Adrenal gland (tissue), 12 donors: ENCODE data around the gene PRDX5. TPM values are rescaled to one million over a fixed set of nuclear protein-coding genes. Genes with fewer than 3 reads are reported as not detected.

Experiments used
- DNase-seq, 7 donors: peaks; one replicate each; pipeline ENCODE4 v3.0.0-alpha.2; 2019 to 2020
- H3K27ac ChIP-seq, 5 donors: fragments of 200-600 bp; sonication (generic) in 4 of 5; 1 replicate in 3 of 5; 2 replicates in 2 of 5; pipeline versions ENCODE4 v1.5.1 to v1.8.0; 2016 to 2020; ENCODE audit warnings: mild to moderate bottlenecking in 1 of 5
- H3K27me3 ChIP-seq: fragments of 200-600 bp; 2 replicates; pipeline ENCODE4 v1.8.0; 2021
- H3K36me3 ChIP-seq, 2 donors: fragments of 200-600 bp; replicated peaks in 1 of 2; 1 replicate in 1 of 2; 2 replicates in 1 of 2; pipeline versions ENCODE4 v1.5.1 to v1.8.0; 2018 to 2022
- H3K4me1 ChIP-seq, 2 donors: fragments of 200-600 bp; replicated peaks in 1 of 2; 1 replicate in 1 of 2; 2 replicates in 1 of 2; pipeline versions ENCODE4 v1.5.1 to v1.8.0; 2018 to 2021
- H3K4me3 ChIP-seq, 4 donors: fragments of 200-600 bp; sonication (generic) in 3 of 4; one replicate each; pipeline ENCODE4 v1.5.1; 2016 to 2018
- H3K9me3 ChIP-seq, 3 donors: fragments of 200-600 bp; sonication (generic) in 1 of 3; replicated peaks in 1 of 3; 1 replicate in 2 of 3; 2 replicates in 1 of 3; pipeline versions ENCODE4 v1.5.1 to v1.8.0; 2016 to 2021
- POLR2A ChIP-seq, 2 donors: fragments of 450-650 bp; IDR thresholded peaks; one replicate each; pipeline ENCODE4 v1.6.1; 2017; ENCODE audit warnings: antibody characterized with exemption in 2 of 2, mild to moderate bottlenecking in 2 of 2, moderate library complexity in 1 of 2
- WGBS, 4 donors: extraction: QIAGEN DNeasy Blood & Tissue Kit in 2 of 4; methylation state at CpG; one replicate each; pipeline versions ENCODE4 v1.1.5 to v1.1.7; 2013 to 2017; 5-methylcytosine and 5-hydroxymethylcytosine counted together
- intact Hi-C, 2 donors: fragments of 100-400 bp; cut with DNase I; formaldehyde crosslinking; loops; one replicate each; pipeline versions ENCODE4 v1.14.1 to v1.15.0; 2022 to 2023
- polyA plus RNA-seq, 3 donors: library from polyadenylated mRNA; stranded (reverse); fragments of 200-250 nt in 2 of 3; fragments of 350-450 nt in 1 of 3; fragmentation: Illumina TruSeq in 1 of 3; extraction: RNeasy Lipid Tissue Mini Kit (QIAGEN cat#74804) in 1 of 3; gene quantifications; one replicate each; pipeline ENCODE4 v1.2.3, GENCODE V29; 2013 to 2014
- total RNA-seq, 9 donors: library from RNA; depleted of rRNA in 4 of 9; stranded (reverse); fragments of >200 nt in 4 of 9; fragments of 120-200 nt in 1 of 9; fragmentation: NEBNext Ultra II Directional in 1 of 9; extraction: Animal tissue kit (Norgen Biotek cat#: 25700) in 1 of 9; gene quantifications; one replicate each; pipeline versions ENCODE4 v1.1.0 to v1.2.4, GENCODE V29; 2013 to 2023
- TF ChIP-seq, protein P1 (sequence below), 6 experiments: fragments of 450-650 bp in 4 of 6; fragments of 200-600 bp in 2 of 6; sonication (generic) in 1 of 6; IDR thresholded peaks; 1 replicate in 5 of 6; 2 replicates in 1 of 6; pipeline versions ENCODE4 v1.5.1 to v1.8.0; 2016 to 2021; ENCODE audit warnings: antibody characterized with exemption in 6 of 6, mild to moderate bottlenecking in 2 of 6, moderate library complexity in 1 of 6
- donor health status: healthy with polysubstance abuse.
- donor health status: Bipolar disorder and iron deficiency.
- donor health status: DM: yes; HTN: yes; CAD: no.
- donor health status: DM: no; HTN: no; CAD: no.
- donor health status: DM: no; HTN: no; CAD: no.
- donor health status: DM: yes; HTN: yes; CAD: no.

Gene PRDX5
- total and polyA plus RNA-seq, 12 donors: 324 to 843 (median 478) TPM

GRCh38 chr11:64334764-64335735, 17.1 kb downstream of the PRDX5 start:
- intact Hi-C loops: no loop called here
- DNase-seq: peak; percentile 65 to 96 (median 95)
- H3K4me1 ChIP-seq: peaks cover 9 to 16% of the 10 kb centered on the region in 2 donors
- peak overlapping the region in 3 of 5 donors; percentile 7 to 64 (median 20) for H3K27ac ChIP-seq
- no peaks in the 10 kb centered on the region for H3K27me3 ChIP-seq
- H3K4me3 ChIP-seq: no peak overlapping the region
- no peaks in the 10 kb centered on the region for H3K36me3 ChIP-seq
- no peak for TF ChIP-seq POLR2A (IDR thresholded peaks at IDR 0.05)
- TF ChIP-seq, protein P1, sequence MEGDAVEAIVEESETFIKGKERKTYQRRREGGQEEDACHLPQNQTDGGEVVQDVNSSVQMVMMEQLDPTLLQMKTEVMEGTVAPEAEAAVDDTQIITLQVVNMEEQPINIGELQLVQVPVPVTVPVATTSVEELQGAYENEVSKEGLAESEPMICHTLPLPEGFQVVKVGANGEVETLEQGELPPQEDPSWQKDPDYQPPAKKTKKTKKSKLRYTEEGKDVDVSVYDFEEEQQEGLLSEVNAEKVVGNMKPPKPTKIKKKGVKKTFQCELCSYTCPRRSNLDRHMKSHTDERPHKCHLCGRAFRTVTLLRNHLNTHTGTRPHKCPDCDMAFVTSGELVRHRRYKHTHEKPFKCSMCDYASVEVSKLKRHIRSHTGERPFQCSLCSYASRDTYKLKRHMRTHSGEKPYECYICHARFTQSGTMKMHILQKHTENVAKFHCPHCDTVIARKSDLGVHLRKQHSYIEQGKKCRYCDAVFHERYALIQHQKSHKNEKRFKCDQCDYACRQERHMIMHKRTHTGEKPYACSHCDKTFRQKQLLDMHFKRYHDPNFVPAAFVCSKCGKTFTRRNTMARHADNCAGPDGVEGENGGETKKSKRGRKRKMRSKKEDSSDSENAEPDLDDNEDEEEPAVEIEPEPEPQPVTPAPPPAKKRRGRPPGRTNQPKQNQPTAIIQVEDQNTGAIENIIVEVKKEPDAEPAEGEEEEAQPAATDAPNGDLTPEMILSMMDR (IDR thresholded peaks at IDR 0.05): peak in 1 of 6 experiments; percentile 26
- no peaks in the 10 kb centered on the region for H3K9me3 ChIP-seq
- WGBS, 4 donors: 31 to 50% (median 41%) methylated on average over 10 to 13 of the region's 13 CpGs

DNA sequence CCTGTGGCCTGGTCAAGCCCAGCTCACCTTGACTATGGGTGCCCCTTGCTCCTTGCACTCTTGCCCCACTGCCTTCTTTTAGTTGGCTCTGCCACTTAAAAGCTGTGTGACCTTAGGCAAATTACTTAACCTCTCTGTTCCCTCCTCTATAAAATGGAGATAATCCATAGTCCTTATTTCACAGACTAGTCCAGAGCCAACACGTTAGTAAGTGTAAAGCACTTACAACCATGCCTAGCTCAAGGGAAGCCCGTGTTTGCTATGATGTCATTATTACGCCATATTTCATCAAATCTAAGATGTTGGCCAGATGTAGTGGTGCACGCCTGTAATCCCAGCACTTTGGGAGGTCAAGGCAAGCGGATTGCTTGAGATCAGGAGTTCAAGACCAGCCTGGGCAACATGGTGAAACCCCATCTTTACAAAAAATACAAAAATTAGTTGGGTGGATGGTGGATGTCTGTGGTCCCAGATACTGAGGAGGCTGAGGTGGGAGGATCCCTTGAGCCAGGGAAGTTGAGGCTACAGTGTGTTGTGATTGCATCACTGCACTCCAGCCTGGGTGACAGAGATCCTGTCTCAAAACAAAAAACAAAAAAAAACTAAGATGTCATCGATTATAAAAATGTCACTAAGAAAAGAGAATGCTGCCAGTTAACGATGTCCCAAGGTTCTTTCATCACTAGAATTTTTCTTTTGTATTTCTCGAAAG, 19.8 kb downstream of the PRDX5 start:
- Histone ChIP-seq H3K9me3 (no peaks in the 10 kb centered on the region), H3K27me3 (no peaks in the 10 kb centered on the region), H3K4me1 (peaks cover 6% of the 10 kb centered on the region in 2 donors), H3K27ac (peak overlapping the region in 2 of 5 donors; percentile 6 to 46), H3K4me3 (no peak overlapping the region), H3K36me3 (no peaks in the 10 kb centered on the region)
- no peak for DNase-seq
- TF ChIP-seq, protein P1 (IDR thresholded peaks at IDR 0.05): no peak
- no peak for TF ChIP-seq POLR2A (IDR thresholded peaks at IDR 0.05)
- intact Hi-C loops: no loop called here
- WGBS, 4 donors: 52 to 62% (median 54%) methylated on average over 8 of the region's 8 CpGs

- 78 to 79% (median 78%) methylated on average over 7 to 8 of the region's 8 CpGs for WGBS, 4 donors
- peaks cover 6% of the 10 kb centered on the region in 2 donors for H3K4me1 ChIP-seq
- H3K27ac ChIP-seq: peak overlapping the region in 2 of 5 donors; percentile 46 to 47
- intact Hi-C loops: no loop called here
- DNase-seq: no peak
- no peaks in the 10 kb centered on the region for H3K27me3 ChIP-seq
- no peaks in the 10 kb centered on the region for H3K9me3 ChIP-seq
- H3K4me3 ChIP-seq: no peak overlapping the region
- no peaks in the 10 kb centered on the region for H3K36me3 ChIP-seq
- TF ChIP-seq, protein P1 (IDR thresholded peaks at IDR 0.05): no peak
Observed at GRCh38 chr11:64338716-64339115, 20.8 kb downstream of the PRDX5 start.

- DNase-seq: no peak
- Histone ChIP-seq H3K9me3 (no peaks in the 10 kb centered on the region), H3K27ac (no peak overlapping the region), H3K4me1 (peaks cover 6% of the 10 kb centered on the region in 2 donors), H3K4me3 (no peak overlapping the region), H3K36me3 (no peaks in the 10 kb centered on the region), H3K27me3 (no peaks in the 10 kb centered on the region)
- TF ChIP-seq, protein P1 (IDR thresholded peaks at IDR 0.05): no peak
- no peak for TF ChIP-seq POLR2A (IDR thresholded peaks at IDR 0.05)
- intact Hi-C loops: no loop called here
- WGBS, 4 donors: 61 to 73% (median 67%) methylated on average over 4 of the region's 4 CpGs
Observed at GRCh38 chr11:64339286-64339685, 21.4 kb downstream of the PRDX5 start.
